Kasumi-1 (cell line): Measurements from ENCODE around the gene PHRF1.

Source experiments
- DNase-seq, 2 experiments: peaks; one replicate each; lab custom pipeline; 2025; lab: John Stamatoyannopoulos, UW

Gene PHRF1

GRCh38 chr11:614623-615503 lies 38.6 kb downstream of the PHRF1 start:
- no peak for DNase-seq

DNA sequence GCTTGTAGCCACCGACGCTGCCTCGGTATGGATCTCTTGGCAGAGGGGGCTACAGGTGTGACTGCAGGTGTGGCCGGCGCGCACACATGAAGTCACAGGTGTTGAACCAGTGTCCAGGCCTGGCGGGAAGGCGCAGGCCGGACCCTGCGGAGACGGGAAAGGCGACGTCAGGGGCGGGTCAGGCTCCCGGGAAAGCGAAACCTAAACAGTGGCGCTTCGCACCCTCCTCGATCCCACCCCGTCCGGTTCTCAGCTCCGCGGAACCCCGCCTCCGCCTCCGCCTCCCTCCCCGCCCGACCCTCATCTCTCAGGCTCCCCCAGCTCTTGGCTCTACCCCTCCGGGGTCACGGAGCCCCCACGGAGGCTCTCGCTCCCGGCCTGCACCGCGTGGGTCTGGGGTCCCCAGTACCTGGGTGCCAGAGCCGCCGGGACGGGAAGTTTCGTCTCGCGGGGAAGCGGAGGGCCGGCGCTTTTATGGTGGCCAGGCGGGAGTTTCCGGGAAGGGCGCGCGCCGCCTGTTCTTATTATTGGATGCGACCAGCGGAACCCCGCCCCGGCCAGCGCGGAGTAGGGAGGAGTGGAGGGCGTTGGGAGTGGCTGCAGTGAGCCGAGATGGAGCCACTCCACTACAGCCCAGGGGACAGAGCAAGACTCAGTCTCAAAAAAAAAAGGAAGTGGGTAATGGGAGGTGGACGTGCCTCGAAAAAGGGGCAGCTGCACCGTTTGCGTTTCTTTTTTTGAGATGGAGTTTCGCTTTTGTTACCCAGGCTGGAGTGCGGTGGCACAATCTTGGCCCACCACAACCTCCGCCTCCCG lies 39.4 kb downstream of the PHRF1 start, which contains the start of gene IRF7:
TSS of gene IRF7 (minus strand) at position 447 of the 816 bp plus-strand sequence. CDS start 586 bp downstream, outside the sequence.
- DNase-seq = peak; percentile 98

DNA sequence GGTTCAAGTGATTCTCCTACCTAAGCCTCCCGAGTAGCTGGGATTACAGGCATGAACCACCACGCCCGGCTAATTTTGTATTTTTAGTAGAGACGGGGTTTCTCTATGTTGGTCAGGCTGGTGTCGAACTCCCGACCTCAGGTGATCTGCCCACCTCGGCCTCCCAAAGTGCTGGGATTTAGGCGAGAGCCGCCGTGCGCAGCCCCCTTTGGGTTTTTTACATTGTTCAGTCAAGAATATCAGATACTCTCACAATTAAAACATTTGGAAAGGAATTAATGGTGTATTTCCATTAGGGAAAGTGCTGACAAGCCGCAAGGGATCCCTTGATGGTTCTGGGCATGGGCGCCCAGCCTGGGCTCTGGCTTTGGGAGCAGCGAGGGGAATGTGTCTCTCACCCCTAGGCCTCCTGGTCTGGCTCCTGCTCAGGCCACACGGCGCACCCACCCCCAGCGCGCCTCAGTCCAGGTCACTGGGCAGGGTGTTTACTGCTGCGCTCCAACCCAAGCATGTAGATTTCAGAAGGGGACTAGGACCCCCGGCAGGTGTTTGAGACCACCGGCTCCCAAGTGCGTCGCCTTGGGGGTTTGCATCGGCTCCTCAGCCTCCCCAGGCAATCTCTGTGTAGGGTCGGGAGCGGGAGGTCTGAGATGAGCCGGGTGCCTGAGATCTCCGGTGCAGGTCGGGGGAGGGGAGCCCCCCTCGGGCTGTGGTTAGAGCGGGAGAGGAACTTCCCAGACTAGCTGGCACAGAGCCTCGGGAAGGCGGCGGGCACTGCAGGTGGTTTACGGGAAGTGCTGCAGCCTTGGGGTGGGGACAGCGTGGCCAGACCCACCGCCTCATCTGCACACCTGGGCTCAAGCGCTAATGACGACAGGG lies 40.3 kb downstream of the PHRF1 start:
- no peak for DNase-seq

GRCh38 chr11:617199-617911 lies 41.1 kb downstream of the PHRF1 start:
- DNase-seq = no peak

DNA sequence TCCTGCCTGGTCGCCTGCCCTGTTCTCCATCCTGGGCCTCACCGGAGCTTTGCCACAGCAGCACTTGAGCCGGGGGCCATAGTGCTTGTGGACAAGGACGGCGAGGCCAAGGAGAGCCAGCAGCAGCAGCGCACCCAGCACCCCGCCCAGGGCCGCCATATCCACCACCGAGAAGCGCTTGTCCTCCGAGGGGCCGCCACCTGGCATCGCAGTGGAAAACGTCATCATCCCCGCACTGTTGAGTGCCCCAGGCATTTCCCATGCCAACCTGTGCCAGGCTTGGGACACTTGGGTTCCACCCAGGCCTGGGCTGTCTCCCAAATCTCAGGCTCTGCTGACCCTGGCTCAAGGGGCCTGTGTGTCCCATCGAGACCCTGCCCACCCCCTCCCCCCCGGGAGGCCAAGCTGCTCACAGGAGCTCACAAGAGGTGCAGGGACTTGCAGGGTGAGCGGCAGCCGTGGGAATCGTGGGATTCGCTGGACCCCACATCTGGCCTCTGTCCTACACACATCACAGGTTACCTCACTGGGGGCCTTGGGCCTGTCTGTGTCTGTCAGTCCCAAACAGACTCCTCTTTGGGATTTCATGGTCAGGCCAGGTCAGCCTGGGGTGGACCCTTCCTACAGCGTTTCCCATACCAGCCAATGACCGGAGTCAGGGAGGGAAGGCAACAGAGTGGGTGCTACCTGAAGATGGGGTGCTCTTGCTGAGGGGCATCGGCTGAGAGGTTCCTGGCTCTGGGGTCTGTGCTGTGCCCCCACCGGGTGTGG lies 41.8 kb downstream of the PHRF1 start:
- DNase-seq = no peak

DNA sequence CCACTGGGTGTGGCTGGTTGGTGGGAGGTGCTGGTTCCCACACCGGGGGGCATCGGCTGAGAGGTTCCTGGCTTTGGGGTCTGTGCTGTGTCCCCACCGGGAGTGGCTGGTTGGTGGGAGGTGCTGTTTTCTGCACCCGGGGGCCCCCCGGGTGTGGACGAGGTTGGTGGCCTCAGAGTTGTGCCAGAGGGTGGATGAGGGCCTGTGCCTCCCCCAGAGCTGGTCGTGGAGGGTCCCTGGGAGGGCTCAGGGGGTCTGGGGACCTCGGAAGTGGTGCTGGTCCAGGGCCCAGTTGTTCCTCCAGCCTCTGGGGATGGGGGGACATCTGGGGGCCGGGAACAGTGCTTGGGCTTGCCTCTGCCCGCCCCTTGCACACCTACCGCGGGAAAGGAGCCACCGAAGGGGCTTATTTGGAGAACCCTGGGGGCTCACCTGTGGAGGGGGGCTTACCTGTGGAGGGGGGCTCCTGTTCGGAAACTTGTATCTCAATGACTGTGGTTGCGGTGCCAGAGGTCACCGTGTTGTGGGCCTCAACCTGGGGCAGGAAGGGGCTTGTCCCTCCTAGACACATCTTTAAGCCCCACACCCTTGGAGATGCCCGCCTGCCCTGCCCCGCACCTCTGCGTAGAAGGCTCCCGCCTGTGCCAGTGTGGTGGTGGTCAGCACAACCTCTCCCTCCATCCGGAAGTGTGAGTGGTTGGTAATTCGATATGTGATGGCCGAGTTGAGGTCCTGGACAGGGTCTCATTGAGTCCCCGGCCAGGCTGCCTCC lies 42.8 kb downstream of the PHRF1 start:
- no peak for DNase-seq

GRCh38 chr11:619628-620050 lies 43.4 kb downstream of the PHRF1 start:
- DNase-seq = no peak

DNA sequence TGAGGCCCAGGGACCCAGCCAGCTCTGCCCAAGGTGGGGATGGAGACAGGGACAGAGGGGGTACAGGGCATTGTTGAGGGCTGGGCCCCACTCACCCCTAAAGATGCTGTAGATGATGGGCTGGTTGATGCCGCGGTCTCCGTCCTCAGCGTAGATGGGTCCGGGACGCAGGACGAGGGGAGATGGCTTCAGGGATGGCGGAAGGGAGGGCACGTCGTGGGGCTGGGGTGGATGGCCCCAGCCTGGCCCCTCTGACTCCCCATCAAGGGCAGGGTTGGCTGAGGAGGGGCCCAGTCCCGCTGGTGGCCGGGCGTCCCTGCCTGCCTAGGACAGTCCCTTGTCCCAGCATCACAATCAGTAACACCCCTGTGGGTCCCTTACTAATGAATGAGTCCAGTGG lies 43.9 kb downstream of the PHRF1 start:
- no peak for DNase-seq

DNA sequence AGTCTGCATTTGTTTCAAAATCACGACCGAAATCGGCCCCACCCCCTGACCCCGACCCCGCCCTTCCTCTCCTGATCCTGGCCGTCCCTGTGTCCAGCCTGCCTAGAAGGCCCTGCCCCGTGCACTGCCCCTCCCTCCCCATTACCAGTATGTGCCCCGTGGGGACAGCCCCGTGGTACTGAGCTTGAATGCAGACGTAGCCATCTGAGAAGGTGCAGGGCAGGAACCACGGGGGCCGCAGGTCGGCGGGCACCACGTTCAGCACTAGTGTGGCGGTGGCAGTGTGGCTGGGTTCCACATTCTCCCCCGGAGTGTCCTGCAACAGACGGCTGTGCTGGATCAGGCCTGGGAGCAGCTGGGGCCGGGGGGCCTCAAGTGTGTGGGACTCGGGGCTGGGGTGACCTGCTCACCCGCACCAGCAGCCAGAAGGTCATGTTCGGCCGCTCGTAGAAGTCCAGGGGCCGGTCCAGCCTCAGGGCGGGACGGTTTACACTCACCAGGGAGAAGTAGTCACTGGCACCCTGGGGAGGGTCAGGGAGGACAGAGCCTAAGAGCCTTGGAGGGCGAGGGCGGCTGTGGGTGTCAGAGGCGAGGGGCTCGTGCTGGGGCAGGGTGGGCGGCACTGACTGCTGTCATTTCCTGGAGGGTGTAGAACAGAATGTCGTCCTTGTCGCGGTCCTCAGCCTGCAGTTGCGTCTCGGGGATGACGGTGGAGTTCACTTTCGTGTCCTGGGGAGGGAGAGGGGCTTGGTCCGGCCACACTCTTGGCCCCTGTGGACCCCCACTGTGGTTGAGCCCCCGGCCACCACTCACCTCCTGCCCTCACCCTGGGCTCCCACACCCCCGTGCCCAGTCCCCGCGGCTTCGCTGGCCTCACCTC lies 44.9 kb downstream of the PHRF1 start:
- no peak for DNase-seq

- no peak for DNase-seq
Observed at GRCh38 chr11:621838-622237, 45.6 kb downstream of the PHRF1 start.

- DNase-seq = no peak
Observed at GRCh38 chr11:623349-623869, 47.1 kb downstream of the PHRF1 start.

- DNase-seq = no peak
Observed at GRCh38 chr11:623999-624704, 47.9 kb downstream of the PHRF1 start.

GRCh38 chr11:624705-625635 lies 48.7 kb downstream of the PHRF1 start, which contains the start of gene CDHR5:
Gene CDHR5, minus strand, starts transcription at chr11:624955. Its CDS starts 53 bp downstream, at chr11:624902.
- DNase-seq = no peak

DNA sequence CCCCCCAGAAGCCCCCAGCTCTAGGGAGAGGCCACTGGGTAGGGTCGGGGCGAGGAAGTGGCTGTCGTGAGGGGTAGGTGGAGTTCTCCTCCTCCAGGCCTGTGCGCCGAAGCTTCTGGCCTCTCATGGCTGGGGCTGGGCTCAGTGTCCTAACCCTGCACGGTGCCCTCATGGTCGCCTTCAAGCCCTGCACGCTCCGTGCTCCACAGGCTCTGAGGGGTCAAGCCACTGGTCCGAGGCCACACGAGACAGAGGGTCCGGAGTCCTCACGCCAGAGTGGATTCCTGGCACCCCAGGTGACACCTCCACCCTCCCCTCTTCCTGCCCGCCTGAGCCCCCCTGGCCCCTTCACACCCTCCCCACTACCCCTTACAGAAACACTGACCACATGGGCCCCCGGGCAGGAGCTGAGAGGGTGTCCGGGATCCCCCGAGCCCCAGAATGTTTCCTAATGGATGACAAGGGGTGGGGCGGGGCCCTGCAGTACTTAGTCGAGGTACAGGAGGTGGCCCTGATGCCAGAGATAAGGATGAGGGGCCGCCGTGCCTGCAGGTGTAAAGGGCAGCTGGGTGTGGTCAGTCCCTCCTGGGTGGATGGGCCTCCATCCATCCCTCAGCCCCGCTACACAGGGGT lies 49.5 kb downstream of the PHRF1 start:
- DNase-seq = no peak

DNA sequence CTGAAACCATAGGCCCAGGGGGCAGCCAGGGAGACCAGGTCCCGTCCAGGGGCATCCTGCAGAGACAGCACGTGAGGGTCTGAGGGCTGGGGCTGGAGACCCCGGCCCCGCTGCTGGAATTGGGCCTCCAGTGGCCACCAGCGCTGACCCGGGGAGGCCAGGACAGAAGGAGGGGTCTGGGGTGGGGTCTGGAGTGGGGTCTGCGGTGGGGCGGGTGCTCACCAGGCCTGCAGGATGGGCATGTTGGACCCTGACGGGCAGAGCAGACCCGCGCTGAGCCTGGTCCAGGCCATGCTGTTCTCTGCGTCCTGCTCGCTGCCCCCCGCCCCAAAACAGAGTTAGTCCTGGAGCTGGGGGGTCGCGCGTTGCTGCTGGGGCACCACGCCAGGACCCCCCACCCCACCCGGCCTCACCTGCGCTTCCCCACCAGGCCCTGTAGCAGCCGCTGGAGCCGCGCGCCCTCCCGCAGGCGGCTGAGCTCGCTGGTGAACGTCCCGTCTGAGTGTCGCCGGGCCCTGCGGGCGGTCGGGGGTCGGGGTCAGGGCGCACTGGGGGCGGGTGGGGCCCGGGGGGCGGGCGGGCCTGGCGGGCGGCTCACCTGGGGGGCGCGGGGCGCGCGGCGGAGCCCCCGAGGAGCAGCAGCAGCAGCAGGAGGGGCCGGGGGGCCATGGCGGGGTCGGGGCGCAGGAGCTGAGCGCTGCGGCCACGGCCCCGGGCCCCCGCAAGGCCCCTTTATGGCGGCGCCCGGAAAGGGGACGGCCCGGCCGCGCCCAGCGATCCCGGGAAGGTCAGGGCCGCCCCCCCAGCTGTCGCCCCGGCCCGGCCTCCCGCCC lies 50.4 kb downstream of the PHRF1 start, which contains the start of gene SCT:
TSS of gene SCT (minus strand) at position 707 of the 833 bp plus-strand sequence. CDS start at position 669, 38 bp downstream.
- DNase-seq = no peak
